ENCODE measurements around the gene EHMT1. TPM values are rescaled to one million over a fixed set of nuclear protein-coding genes. Genes with fewer than 3 reads are reported as not detected.

The EHMT1 gene
- total RNA-seq, 1 experiment from 2014 or later: 112 TPM

GRCh38 chr9:137753192-137753765, 134.5 kb downstream of the EHMT1 start:
- Histone ChIP-seq H2BK20ac (ENCODE audit: low read depth, low read length, poor library complexity, severe bottlenecking) (no peak overlapping the region), H4K20me1 (ENCODE audit: control insufficient read depth, insufficient read depth, insufficient read length) (no peaks in the 10 kb centered on the region), H2BK5ac (ENCODE audit: insufficient read length, low read length) (no peak overlapping the region), H3K4me1 (ENCODE audit: insufficient read depth, low read length) (no peaks in the 10 kb centered on the region), H3K79me1 (ENCODE audit: insufficient read depth, low read depth, low read length, poor library complexity, severe bottlenecking) (peaks cover 2% of the 10 kb centered on the region), H3T11ph (ENCODE audit: low read length) (no peak overlapping the region), H2BK120ac (ENCODE audit: low read depth, low read length, poor library complexity, severe bottlenecking) (no peak overlapping the region), H4K5ac (ENCODE audit: insufficient read length, low read depth, low read length) (no peak overlapping the region), H3K23ac (ENCODE audit: insufficient read length, low read depth, low read length) (no peak overlapping the region), H3K14ac (ENCODE audit: insufficient read depth, low read length) (no peak overlapping the region), H4K91ac (ENCODE audit: insufficient read length, low read depth, low read length) (no peak overlapping the region), H2BK12ac (ENCODE audit: insufficient read length, low read depth, low read length) (no peak overlapping the region), H2AFZ (ENCODE audit: low read length) (no peak overlapping the region), H4K8ac (replicated peaks; ENCODE audit: insufficient read length, low read depth, low read length) (no peak overlapping the region), H2BK15ac (ENCODE audit: low read depth, low read length) (no peak overlapping the region), H3K23me2 (ENCODE audit: insufficient read length, low read depth, low read length, poor library complexity, severe bottlenecking) (no peaks in the 10 kb centered on the region), H3K18ac (ENCODE audit: insufficient read length, low read depth, low read length) (no peak overlapping the region), H3K9me3 (ENCODE audit: control insufficient read depth, low read depth, low read length) (no peaks in the 10 kb centered on the region), H3K27ac (ENCODE audit: insufficient read length, low read depth, low read length) (no peak overlapping the region), H3K27me3 (ENCODE audit: insufficient read depth, low read length) (no peaks in the 10 kb centered on the region), H3K4me2 (ENCODE audit: insufficient read depth, insufficient read length, low read length) (no peak overlapping the region), H3K79me2 (ENCODE audit: insufficient read depth, low read length) (no peaks in the 10 kb centered on the region), H2AK5ac (ENCODE audit: insufficient read length, low read length) (no peak overlapping the region), H3K9ac (ENCODE audit: extremely low read depth, insufficient read length, low read length) (no peak overlapping the region), H3K4ac (ENCODE audit: low read depth, low read length) (no peak overlapping the region), H3K56ac (ENCODE audit: insufficient read length, low read depth, low read length) (no peak overlapping the region)
- Mint-ChIP-seq H3K36me3 (ENCODE audit: insufficient read depth in 1 of 3, low read depth in 3 of 3) (peaks cover 50 to 75% (median 74%) of the 10 kb centered on the region in 3 experiments), H3K27me3 (ENCODE audit: low read depth) (no peaks in the 10 kb centered on the region; the same call in 1 of the 2 replicates), H3K9me3 (peaks cover 0 to 4% of the 10 kb centered on the region in 2 experiments; a peak in 1 of 5 replicates), H3K27ac (peak overlapping the region; percentile 46 to 63 (median 49); a peak in 5 of 7 replicates), H3K4me1 (0 out of 4 replicates have a peak, but pooled peaks cover 0 to under 1% of the 10 kb centered on the region in 2 experiments), H3K4me3 (no peak overlapping the region)
- WGBS (ENCODE audit: extremely low coverage, insufficient read length, low lambda C conversion rate): no CpG with 5 or more reads among the region's 22 CpGs
- no peak for DNase-seq
- no peak for TF ChIP-seq CTCF (conservative IDR thresholded peaks at IDR 0.05)

All from H9 (cell line).